GM19099 (cell line): ENCODE measurements around the gene LRRC10B.

ENCODE experiments used
- POLR2A ChIP-seq: IDR thresholded peaks from 3 replicates; pipeline ENCODE4 v1.6.1; 2011; ENCODE audit warnings: low read depth; ENCODE audit not compliant: insufficient read length; ENCODE audit errors: extremely low read depth

LRRC10B gene

DNA sequence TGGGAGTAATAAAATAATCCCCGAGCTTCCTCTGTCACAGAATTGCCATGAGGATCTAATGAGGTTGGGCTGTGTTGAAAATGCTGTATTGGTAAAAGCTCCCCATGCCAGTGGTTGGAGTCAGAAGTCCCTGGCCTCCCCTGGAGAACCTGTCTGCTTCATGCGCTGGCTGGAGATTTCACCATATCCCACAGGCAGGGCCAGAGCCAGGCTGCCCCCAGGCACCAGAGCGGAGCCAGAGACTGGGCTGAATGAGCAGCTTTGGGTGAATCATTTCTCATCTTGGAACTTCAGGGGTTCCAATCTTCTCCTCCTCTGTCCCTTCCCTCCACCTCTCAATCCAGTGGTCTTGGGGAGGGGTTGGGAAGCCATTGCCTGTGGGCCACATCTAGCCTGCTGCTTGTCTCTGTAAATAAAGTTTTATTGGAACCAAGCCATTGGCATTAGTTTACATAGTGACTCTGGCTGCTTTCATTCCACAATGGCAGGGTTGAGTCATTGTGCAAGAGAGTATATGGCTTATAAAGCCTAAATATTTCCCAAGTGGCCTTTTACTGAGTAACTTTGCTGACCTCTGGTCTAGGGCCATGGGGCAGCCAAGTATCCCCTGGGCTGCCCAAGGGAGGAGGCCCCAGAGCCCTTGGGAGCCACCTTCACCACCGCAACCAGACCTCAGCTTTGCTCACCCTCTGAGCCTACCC, 35.2 kb downstream of the LRRC10B start:
- no peak for TF ChIP-seq POLR2A

DNA sequence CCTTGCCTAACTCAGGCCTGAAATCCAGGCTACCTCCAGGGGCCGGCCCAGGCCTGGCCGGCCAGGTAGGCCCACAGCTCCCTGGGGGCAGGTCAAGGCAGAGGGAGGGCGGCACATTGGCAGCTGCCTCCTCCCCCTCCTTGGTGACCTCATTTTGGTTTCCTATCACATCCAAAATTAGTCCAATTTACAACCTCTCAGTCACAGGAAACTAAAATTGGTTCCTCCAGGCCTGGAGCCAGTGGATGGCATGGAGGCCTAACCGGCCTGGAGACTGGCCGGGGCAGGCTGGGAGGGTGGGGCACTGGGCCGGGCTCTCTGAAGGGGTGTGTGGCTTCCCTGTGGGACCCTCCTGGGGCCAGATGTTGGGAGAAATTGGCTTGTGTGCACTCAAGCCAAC, 35.9 kb downstream of the LRRC10B start:
- no peak for TF ChIP-seq POLR2A

DNA sequence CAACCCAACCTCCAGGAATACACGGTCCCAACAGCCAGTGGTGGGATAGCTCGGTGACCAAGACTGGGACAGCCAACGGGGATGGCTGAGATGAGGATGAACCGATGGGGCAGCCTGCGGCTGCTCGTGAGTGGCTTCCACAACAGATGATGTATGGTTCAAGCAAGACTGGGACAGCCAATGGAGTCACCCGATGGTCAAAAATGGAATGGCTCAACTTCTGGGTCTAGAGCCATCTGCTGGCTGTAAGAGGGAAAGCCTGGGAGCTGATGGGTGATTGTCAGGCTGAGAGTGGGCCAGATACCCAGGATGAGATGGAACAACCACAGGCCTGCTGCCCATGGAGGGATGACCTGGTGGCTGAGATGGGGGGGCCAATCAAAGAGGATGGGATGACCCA, 36.8 kb downstream of the LRRC10B start:
- TF ChIP-seq POLR2A, result no peak

DNA sequence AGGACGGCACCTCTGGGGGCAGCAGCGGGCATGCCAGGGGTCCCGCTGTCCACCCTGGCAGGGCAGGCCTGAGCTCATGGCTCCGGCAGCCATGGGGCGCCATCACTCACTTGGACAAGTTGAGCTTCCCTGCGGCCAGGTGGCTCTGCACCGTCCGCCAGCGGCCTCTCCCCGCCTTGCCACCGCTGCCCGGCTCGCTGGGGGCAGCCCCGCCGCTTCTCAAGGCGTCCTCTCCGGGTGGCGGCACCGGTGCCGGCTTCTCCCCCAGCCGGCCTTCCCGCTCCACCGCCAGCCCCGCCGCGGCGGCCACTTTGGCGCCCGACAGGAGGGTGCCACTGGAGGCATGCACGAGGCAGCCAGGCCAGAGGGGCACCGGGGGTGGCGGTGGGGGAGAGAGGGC, 37.4 kb downstream of the LRRC10B start:
- no peak for TF ChIP-seq POLR2A

DNA sequence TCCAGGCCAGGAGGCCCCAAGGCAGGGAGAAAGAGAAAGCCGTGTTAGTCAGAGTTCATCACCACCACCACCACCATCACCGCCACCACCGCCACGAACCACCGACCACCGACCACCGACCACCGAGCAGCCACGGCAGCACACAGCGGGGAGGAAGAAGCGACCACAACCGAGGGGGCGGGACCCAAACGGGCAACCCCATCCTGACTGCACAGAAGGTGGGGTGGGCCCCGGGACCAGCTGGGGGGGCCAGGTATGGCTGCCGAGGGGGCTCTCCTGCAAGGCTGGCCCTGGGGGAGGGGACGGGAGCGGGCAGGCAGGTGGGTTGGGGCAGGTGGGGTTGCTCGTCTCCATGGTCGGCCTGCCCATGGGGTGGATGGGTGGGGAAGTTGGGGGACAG, 38.1 kb downstream of the LRRC10B start:
- no peak for TF ChIP-seq POLR2A

DNA sequence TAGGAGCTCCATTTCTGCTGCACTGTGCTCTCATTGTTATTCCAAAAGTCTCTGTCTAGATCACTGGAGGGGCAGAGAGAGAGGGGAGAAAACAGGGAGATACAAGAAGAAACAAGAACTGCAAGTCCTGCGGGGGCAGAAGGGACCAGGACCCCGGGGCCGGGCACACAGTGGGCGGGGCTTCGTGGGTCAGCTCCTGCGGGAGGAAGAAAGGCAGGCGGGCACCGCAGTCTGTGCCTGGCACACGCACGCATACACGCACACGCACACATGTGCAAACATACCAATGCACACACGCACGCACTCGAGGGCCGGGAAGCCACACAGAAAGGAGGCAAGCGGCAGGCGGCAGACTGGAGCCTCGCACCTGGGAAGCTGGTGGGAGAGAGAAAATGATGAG, 38.7 kb downstream of the LRRC10B start:
- TF ChIP-seq POLR2A, result no peak

DNA sequence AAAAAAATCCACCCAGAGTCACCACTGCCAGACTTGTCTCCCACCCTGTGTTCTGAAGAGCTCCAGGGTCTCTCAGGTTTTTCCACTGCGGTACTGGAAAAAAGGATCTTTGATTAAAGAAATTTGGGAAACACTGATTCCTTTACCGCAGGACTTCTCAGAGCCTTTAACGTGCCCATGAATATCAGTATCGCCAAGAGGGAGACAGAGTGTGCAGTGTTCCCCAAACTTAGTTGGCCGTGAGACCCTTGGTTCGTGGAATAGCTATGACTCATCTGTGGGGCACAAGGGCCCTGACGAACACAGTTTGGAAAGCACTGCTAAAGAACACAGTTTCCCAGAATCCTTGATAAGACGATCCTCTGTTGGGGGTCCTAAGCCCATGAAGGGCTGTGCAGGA, 40.6 kb downstream of the LRRC10B start:
- no peak for TF ChIP-seq POLR2A

DNA sequence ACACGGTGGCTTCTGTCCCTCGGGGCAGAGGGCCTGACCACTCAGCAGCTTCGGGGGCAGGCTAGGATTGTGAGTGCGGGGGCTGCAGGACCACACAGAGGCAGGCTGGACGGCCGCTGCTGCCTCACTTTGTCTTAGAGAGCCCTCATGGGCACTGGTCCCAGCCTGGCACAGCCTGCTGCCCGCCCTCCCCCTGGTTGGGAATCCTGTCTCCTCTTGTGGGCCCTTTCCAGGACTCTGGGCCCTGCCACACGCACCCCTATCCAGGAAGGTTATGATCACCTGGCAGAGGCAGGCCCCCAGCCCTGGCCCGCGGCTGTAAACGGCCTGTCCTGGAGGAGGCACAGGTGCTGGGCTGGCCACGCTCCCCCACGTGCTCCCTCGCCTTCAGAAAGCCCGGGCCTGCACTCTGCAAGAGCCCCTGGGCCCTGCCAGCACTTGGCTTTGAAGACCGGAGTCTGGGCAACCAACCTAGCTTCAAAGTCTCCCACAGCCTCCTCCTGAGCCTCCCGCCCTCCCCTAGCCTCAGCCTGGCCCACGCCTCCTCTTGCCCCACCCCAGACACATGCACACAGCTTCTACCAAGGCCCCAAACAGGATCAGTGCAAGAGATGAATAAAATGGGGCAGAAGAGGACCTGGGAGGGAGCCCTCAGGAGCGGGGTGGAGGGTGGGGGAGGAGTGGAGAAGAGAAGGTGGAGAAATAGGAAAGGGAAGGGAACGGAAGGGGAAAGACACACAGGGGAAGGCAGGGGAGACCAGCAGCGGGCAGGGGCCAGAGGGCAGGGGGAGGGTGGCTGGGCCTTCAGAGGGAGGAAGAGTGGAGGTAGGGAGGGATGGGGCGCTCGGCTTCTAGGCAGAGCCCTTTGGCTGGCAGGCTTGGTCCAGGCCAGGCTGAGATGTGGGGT, 41.4 kb downstream of the LRRC10B start:
- TF ChIP-seq POLR2A, result no peak

DNA sequence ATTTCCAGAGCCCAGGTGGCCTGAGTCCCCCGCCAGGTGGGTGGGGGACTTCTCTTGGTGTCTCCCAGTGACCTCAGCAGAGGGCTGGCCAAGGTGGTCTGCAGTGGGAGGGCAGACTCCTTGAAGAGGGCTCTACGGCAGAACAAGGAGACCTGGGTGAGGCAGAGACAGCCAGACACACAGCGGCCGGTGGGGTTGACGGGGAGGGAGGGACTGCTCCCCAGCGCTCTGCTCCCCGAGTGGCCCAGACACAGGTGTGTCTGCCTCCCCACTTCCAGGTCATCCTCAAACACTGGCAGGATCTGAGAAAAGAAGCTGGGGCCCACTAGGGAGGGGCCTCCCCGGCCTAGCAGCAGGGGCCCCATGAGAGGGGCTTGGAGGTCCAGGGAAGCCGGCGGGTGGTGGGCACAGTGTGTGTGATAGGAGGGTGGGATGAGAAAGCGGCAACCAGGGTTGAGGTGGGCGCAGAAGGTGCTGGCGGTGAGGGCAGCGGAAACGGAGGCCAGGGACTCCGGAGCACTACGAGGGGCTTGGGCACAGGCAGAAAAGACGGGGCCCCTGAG, 42.2 kb downstream of the LRRC10B start:
- no peak for TF ChIP-seq POLR2A

DNA sequence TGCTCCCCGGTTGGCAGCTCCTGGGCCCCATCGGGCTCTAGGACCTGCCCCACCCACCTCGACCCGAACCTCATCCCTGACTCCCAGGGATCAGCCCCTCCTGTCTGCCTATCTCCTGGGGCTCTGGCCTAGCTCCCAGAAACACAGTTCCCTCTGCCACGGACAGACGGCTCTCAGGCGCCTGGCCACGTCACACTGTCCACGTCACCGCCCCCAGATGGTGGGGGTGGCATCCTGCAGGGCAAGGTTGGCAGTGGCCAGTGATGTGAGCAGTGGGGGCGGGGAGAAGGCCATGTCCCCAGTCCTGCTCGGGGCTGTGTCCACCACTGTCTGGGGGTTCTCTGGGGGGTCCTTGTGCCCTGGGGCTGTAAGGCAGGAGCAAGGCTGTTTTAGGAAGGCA, 43.1 kb downstream of the LRRC10B start:
- no peak for TF ChIP-seq POLR2A

DNA sequence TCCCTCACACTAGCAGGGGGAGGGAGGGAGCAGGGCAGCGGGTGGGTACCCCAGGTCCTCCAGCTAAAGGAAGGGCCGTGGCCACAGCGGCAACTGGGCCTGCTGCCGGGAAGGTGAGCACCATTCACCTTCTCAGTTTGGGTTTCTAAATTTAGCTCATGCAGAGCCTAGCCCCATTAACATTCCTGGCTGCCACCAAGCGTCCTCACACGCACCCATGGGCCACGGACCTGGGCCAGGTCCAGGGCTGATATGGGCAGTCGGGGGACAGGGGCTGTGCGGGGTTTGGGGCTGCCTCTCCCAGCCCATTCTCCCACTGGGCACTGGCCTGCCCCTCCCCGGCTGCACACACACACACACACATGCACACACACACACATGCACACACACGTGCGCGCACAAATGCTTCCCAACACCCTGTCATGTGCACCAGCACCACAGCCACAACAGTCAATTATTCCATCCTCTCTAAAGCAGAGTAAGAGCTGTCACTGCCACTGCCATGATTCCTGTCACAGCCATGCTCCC, 43.6 kb downstream of the LRRC10B start:
- no peak for TF ChIP-seq POLR2A

DNA sequence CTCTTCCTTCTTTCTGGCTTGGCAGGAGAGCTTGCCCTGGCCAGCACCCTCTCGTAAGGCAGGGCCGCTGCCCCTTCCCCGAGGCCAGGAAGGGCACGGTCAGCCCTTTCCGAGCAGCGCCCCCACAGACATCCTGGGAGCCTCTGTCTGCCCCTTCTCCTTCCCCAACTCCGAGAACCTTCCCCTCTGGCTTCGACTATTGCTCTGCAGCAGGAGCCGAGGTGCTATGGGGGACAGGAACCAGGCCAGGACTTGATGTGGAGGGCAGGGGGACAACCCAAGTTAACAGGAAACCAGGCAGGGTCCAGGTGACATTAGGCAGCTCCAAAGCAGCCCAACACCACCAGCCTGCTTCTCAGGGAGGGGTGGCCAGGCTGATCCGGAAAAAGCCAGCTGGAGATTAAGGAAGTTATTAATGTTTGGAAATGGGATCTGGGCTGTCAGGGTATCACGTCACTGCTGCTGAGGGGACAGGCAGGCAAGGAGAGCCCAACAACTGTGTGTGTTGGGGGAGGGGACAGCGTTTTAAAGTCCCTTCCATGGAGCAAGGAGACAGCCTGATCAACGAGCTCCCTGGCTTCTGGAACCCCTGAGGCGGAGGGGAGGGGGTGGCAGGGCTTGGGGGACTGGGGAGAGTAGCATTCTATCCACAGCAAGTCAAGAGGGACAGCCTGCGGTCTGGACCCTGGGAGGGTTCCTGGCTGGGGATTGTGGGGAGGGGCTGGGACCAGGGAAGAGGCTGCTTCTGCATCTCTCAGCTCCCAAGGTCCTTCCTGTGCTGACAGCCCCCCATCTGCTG, 45.0 kb downstream of the LRRC10B start:
- TF ChIP-seq POLR2A, result no peak

DNA sequence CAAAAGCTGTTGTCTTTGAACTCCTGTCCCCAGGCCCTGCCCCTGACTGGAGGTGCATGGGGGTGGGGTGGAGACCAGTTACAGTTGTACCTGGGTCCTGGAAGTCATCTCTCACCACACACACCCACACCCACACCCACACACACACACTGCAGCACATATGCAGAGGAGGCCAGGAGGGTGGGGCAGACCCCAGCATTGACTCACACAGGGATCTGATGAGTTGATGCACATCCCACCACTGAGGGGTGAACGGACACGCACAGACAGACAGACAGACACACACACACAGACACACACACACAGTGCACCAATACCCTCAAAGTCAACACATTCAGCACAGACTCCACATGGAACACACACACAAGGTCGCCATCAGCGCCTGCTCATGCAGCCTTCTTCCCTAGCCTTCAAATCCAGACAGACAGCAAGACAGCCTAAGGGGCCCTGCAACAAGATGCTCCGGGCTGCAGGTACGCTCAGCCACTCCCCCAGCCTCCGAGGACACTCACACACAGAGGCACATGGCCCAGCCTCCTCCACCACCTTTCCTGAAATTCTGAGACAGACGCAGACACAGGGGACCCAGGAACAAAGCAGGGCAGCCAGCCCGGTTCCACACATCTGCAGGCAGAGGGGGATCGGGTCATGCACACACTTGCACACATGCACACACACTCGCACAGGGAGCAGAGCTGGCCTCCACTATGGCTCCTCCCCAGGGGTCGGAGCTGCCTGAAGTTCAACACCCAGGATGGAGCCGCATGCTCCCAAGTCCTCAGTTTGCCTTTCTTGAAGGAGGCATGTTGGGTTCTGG, 45.8 kb downstream of the LRRC10B start:
- TF ChIP-seq POLR2A, result no peak

DNA sequence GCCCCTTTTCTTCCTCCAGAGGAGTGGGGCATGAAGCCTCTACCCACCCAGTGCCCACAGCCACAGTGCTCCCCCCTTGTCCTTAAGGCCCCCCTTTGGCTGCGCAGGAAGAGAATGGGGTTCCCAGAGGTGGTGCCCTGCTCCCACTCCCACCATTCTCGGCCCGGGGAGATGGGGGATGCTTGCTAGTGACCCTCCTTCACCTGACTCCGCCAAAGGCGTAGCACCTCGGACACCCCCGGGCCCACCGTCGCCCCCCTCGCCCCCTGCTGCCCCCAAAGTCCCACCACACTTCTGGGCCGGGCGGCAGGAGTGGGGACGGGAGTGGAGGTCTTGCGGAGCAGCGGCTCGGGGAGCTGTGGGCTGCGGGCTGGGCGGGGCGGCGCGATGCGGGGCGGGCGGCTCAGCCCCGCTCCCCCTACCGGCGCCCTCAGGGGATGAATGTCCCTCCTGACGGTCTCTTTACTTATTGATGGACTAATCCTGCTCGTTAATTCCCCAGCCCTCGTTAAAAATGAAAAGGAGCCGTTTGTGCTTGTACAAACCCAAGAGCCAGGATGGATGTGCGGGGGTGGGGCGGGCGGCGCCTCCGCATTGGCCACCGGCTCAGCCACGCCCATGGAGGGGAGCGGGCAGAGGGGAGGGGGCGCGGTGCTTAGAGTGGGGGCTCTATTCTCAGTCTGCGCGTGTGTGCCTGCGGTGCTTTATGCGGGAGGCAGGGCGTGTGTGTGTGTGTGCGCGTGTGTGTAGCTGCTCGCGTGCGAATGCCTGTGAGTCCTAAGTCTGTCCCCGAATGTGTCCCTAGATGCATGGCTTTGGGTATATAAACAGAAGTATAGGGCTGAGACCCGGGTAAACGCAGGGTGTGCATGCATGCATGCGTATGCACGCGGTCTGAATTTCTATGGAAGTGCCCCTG, 46.8 kb downstream of the LRRC10B start:
- TF ChIP-seq POLR2A, result no peak

DNA sequence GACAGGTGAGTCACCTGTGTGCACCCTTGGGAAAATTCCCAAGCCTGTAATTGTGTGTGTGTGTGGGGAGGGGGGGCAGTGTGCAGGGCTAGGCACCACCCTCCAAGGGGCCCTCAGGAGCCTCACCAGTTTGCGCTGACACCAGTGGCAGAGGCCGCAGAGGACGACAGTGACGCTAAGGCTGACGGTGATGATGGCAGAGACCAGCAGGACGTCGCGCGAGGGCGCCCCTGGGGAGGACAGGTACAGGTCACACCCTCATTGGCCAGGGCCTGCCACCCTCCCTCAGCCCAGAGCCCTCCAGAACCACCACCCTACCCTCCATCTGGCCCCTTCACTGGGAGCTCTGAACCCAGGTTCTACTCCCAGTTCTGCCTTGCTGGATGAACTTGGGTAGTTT, 47.4 kb downstream of the LRRC10B start:
- TF ChIP-seq POLR2A, result no peak
